H9 (cell line): ENCODE results near the gene PLEKHM1. TPM values are rescaled to one million over a fixed set of nuclear protein-coding genes. Genes with fewer than 3 reads are reported as not detected.

Experiments used
- DNase-seq: peaks from one replicate; pipeline ENCODE4 v3.0.0-alpha.2; 2017
- H2AFZ ChIP-seq: one replicate; pipeline ENCODE4 v1.6.1; 2013; ENCODE audit warnings: mild to moderate bottlenecking, low read length, control low read depth, moderate library complexity
- H2AK5ac ChIP-seq: 2 replicates; pipeline ENCODE4 v1.6.1; 2013; ENCODE audit warnings: low read length, control low read depth, mixed read lengths; ENCODE audit not compliant: insufficient read length
- H2BK120ac ChIP-seq: one replicate; pipeline ENCODE4 v1.6.1; 2013; ENCODE audit warnings: low read depth, mild to moderate bottlenecking, low read length, control low read depth, inconsistent platforms; ENCODE audit not compliant: poor library complexity, severe bottlenecking
- H2BK12ac ChIP-seq: 2 replicates; pipeline ENCODE4 v1.6.1; 2013; ENCODE audit warnings: low read length, control low read depth, mixed read lengths, low read depth; ENCODE audit not compliant: insufficient read length
- H2BK15ac ChIP-seq: 2 replicates; pipeline ENCODE4 v1.6.1; 2013; ENCODE audit warnings: low read depth, low read length, control low read depth
- H2BK20ac ChIP-seq: one replicate; pipeline ENCODE4 v1.6.1; 2013; ENCODE audit warnings: low read depth, mild to moderate bottlenecking, low read length, control low read depth, inconsistent platforms; ENCODE audit not compliant: poor library complexity, severe bottlenecking
- H2BK5ac ChIP-seq: 2 replicates; pipeline ENCODE4 v1.6.1; 2013; ENCODE audit warnings: low read length, control low read depth, mixed read lengths; ENCODE audit not compliant: insufficient read length
- H3K14ac ChIP-seq: 2 replicates; pipeline ENCODE4 v1.6.1; 2013; ENCODE audit warnings: low read length, control low read depth; ENCODE audit not compliant: insufficient read depth
- H3K18ac ChIP-seq: 2 replicates; pipeline ENCODE4 v1.6.1; 2013; ENCODE audit warnings: low read depth, mild to moderate bottlenecking, mixed read lengths, low read length, control low read depth; ENCODE audit not compliant: insufficient read length
- H3K23ac ChIP-seq: 2 replicates; pipeline ENCODE4 v1.6.1; 2013; ENCODE audit warnings: low read length, control low read depth, mixed read lengths, low read depth; ENCODE audit not compliant: insufficient read length
- H3K23me2 ChIP-seq: 2 replicates; pipeline ENCODE4 v1.6.1; 2013; ENCODE audit warnings: low read depth, mild to moderate bottlenecking, mixed read lengths, low read length, control low read depth; ENCODE audit not compliant: insufficient read length, poor library complexity, severe bottlenecking
- H3K27ac ChIP-seq: 2 replicates; pipeline ENCODE4 v1.5.1; 2013; ENCODE audit warnings: low read length, control low read depth, mixed read lengths, low read depth; ENCODE audit not compliant: insufficient read length
- H3K27me3 ChIP-seq: 2 replicates; pipeline ENCODE4 v1.6.1; 2013; ENCODE audit warnings: low read length, control low read depth, inconsistent platforms; ENCODE audit not compliant: insufficient read depth
- H3K4ac ChIP-seq: 2 replicates; pipeline ENCODE4 v1.6.1; 2013; ENCODE audit warnings: low read depth, mild to moderate bottlenecking, control low read depth, inconsistent platforms, low read length, moderate library complexity
- H3K4me1 ChIP-seq: 2 replicates; pipeline ENCODE4 v1.6.1; 2013; ENCODE audit warnings: low read length, control low read depth, inconsistent platforms; ENCODE audit not compliant: insufficient read depth
- H3K4me2 ChIP-seq: 2 replicates; pipeline ENCODE4 v1.6.1; 2013; ENCODE audit warnings: low read length, control low read depth, mixed read lengths; ENCODE audit not compliant: insufficient read length, insufficient read depth
- H3K56ac ChIP-seq: 2 replicates; pipeline ENCODE4 v1.6.1; 2013; ENCODE audit warnings: low read depth, mild to moderate bottlenecking, mixed read lengths, low read length, control low read depth; ENCODE audit not compliant: insufficient read length
- H3K79me1 ChIP-seq: 2 replicates; pipeline ENCODE4 v1.6.1; 2013; ENCODE audit warnings: low read depth, mild to moderate bottlenecking, moderate library complexity, low read length, control low read depth, inconsistent platforms; ENCODE audit not compliant: insufficient read depth, poor library complexity, severe bottlenecking
- H3K79me2 ChIP-seq: 2 replicates; pipeline ENCODE4 v1.6.1; 2013; ENCODE audit warnings: low read length, control low read depth, inconsistent platforms; ENCODE audit not compliant: insufficient read depth
- H3K9ac ChIP-seq: 2 replicates; pipeline ENCODE4 v1.6.1; 2013; ENCODE audit warnings: low read length, control low read depth, mixed read lengths; ENCODE audit not compliant: insufficient read length; ENCODE audit errors: extremely low read depth
- H3K9me3 ChIP-seq: one replicate; pipeline ENCODE4 v1.6.1; 2013; ENCODE audit warnings: low read depth, low read length, inconsistent platforms; ENCODE audit not compliant: control insufficient read depth
- H3T11ph ChIP-seq: one replicate; pipeline ENCODE4 v1.6.1; 2013; ENCODE audit warnings: mild to moderate bottlenecking, low read length, control low read depth, inconsistent platforms
- H4K20me1 ChIP-seq: one replicate; pipeline ENCODE4 v1.6.1; 2013; ENCODE audit not compliant: control insufficient read depth, insufficient read length, insufficient read depth
- H4K5ac ChIP-seq: 2 replicates; pipeline ENCODE4 v1.6.1; 2013; ENCODE audit warnings: low read depth, mild to moderate bottlenecking, mixed read lengths, low read length, control low read depth; ENCODE audit not compliant: insufficient read length
- H4K8ac ChIP-seq: replicated peaks from 2 replicates; pipeline ENCODE4 v1.6.1; 2013; ENCODE audit warnings: low read length, control low read depth, mixed read lengths, low read depth; ENCODE audit not compliant: insufficient read length
- H4K91ac ChIP-seq: 2 replicates; pipeline ENCODE4 v1.6.1; 2013; ENCODE audit warnings: low read depth, mild to moderate bottlenecking, moderate library complexity, mixed read lengths, low read length, control low read depth; ENCODE audit not compliant: insufficient read length
- H3K27ac Mint-ChIP-seq, 3 experiments: 2 replicates in 2 of 3; 3 replicates in 1 of 3; pipeline ENCODE4 v1.8.0; 2020 to 2021; ENCODE audit warnings: mixed read lengths in 3 of 3, mild to moderate bottlenecking in 1 of 3, moderate library complexity in 1 of 3
- H3K27me3 Mint-ChIP-seq: 2 replicates; pipeline ENCODE4 v1.8.0; 2021; ENCODE audit warnings: low read depth, mild to moderate bottlenecking, moderate library complexity, mixed read lengths
- H3K36me3 Mint-ChIP-seq, 3 experiments: 2 replicates in 2 of 3; 3 replicates in 1 of 3; pipeline ENCODE4 v1.8.0; 2020 to 2021; ENCODE audit warnings: low read depth in 3 of 3, mixed read lengths in 3 of 3; ENCODE audit not compliant: insufficient read depth in 1 of 3
- H3K4me1 Mint-ChIP-seq, 2 experiments: 2 replicates each; pipeline ENCODE4 v1.8.0; 2020; ENCODE audit warnings: mixed read lengths in 2 of 2
- H3K4me3 Mint-ChIP-seq, 2 experiments: 2 replicates in 1 of 2; 3 replicates in 1 of 2; pipeline ENCODE4 v1.8.0; 2020 to 2021; ENCODE audit warnings: mild to moderate bottlenecking in 2 of 2, mixed read lengths in 2 of 2, moderate library complexity in 1 of 2
- H3K9me3 Mint-ChIP-seq, 2 experiments: 2 replicates in 1 of 2; 3 replicates in 1 of 2; pipeline ENCODE4 v1.8.0; 2020; ENCODE audit warnings: mild to moderate bottlenecking in 2 of 2, mixed read lengths in 2 of 2, moderate library complexity in 1 of 2
- WGBS: extraction: QIAGEN DNeasy Blood & Tissue Kit; methylation state at CpG from one replicate; pipeline ENCODE4 v1.1.7; 2013; ENCODE audit warnings: missing lambda C conversion rate, low lambda C conversion rate, mixed read lengths; ENCODE audit not compliant: insufficient read length; ENCODE audit errors: extremely low coverage; 5-methylcytosine and 5-hydroxymethylcytosine counted together
- total RNA-seq: library from RNA; stranded (reverse); gene quantifications from 2 replicates; pipeline ENCODE4 v1.2.1, GENCODE V29; 2021
- TF ChIP-seq, protein P1 (sequence below): fragments of 200-600 bp; sonication (generic); conservative IDR thresholded peaks from 3 replicates; pipeline ENCODE4 v1.8.0; 2021; ENCODE audit warnings: antibody characterized with exemption, mild to moderate bottlenecking

The PLEKHM1 gene
- total RNA-seq, 1 experiment from 2014 or later, result 20.7 TPM

DNA sequence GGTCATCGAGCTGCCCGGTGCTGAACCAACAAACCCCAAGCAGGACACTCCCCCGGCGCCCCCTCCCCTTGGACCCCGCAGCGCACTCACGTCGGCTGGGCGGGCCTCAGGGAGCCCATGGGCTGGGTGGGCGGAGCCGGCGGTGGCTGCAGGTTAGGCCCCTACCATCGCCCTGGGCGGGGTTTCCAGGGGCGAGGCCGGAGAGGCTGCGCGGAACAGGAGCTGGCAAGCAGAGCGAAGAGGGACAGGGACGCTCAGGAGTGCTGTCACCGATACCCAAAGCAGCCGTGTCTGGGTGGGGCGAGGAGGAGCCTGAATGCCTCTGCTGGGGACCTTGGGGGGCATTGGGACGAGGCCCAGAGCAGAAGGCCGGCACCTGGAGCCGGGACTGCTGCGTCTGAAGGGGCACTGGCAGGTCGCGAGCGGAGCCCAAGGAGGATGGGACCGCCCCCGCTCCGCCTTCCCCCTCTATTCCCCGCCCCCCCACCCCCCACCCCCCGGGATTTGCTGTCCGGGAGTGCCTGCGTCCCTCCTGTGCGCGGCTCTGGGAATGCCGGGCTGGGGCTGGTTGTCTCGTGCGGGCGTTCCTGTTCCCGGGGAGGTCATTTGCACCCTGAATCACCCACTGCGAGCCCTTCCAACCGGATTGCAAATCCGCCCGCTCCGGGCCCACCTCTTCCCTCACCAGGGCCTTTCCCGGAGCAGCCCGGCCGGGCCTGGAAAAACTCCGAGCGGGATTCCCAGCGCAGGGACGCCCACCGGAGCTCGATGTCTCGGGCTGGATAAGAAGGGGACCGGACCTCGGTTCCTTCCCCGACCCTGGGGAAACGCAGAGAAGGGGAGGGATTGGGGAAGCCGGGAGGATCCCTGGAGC is 58.8 kb downstream of the PLEKHM1 start:
- H3K4me3 Mint-ChIP-seq, result peak overlapping the region; percentile 72 to 82
- no peak overlapping the region for H2BK15ac ChIP-seq
- no peak overlapping the region for H2BK5ac ChIP-seq
- peaks cover 27 to 32% of the 10 kb centered on the region in 2 experiments for H3K4me1 Mint-ChIP-seq
- H3K9me3 ChIP-seq, result no peaks in the 10 kb centered on the region
- no peak overlapping the region for H3K14ac ChIP-seq
- WGBS, result no CpG with 5 or more reads among the region's 64 CpGs
- no peak overlapping the region for H4K91ac ChIP-seq
- peaks cover 3 to 7% of the 10 kb centered on the region in 2 experiments; a peak in 4 of 5 replicates for H3K9me3 Mint-ChIP-seq
- H2AK5ac ChIP-seq, result no peak overlapping the region
- H3K79me2 ChIP-seq, result no peaks in the 10 kb centered on the region
- no peak overlapping the region for H3K9ac ChIP-seq
- no peak overlapping the region for H3T11ph ChIP-seq
- H2AFZ ChIP-seq, result no peak overlapping the region
- H3K79me1 ChIP-seq, result no peaks in the 10 kb centered on the region
- DNase-seq, result peak; percentile 99
- no peak overlapping the region for H2BK20ac ChIP-seq
- H4K5ac ChIP-seq, result no peak overlapping the region
- H2BK120ac ChIP-seq, result no peak overlapping the region
- no peaks in the 10 kb centered on the region for H4K20me1 ChIP-seq
- H3K27me3 ChIP-seq, result peaks cover 19% of the 10 kb centered on the region; the same call in 1 of the 2 replicates
- TF ChIP-seq, protein P1, sequence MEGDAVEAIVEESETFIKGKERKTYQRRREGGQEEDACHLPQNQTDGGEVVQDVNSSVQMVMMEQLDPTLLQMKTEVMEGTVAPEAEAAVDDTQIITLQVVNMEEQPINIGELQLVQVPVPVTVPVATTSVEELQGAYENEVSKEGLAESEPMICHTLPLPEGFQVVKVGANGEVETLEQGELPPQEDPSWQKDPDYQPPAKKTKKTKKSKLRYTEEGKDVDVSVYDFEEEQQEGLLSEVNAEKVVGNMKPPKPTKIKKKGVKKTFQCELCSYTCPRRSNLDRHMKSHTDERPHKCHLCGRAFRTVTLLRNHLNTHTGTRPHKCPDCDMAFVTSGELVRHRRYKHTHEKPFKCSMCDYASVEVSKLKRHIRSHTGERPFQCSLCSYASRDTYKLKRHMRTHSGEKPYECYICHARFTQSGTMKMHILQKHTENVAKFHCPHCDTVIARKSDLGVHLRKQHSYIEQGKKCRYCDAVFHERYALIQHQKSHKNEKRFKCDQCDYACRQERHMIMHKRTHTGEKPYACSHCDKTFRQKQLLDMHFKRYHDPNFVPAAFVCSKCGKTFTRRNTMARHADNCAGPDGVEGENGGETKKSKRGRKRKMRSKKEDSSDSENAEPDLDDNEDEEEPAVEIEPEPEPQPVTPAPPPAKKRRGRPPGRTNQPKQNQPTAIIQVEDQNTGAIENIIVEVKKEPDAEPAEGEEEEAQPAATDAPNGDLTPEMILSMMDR, result no peak
- H4K8ac ChIP-seq, result no peak overlapping the region
- peaks cover 65% of the 10 kb centered on the region for H3K27me3 Mint-ChIP-seq
- H3K23me2 ChIP-seq, result peaks cover 22% of the 10 kb centered on the region
- no peak overlapping the region; a peak in 1 of 7 replicates for H3K27ac Mint-ChIP-seq
- H3K4me2 ChIP-seq, result peak overlapping the region; percentile 56
- peaks cover 0 to 2% (median 0%) of the 10 kb centered on the region in 3 experiments; a peak in 2 of 7 replicates for H3K36me3 Mint-ChIP-seq
- no peak overlapping the region for H3K18ac ChIP-seq
- no peak overlapping the region for H3K27ac ChIP-seq
- H3K56ac ChIP-seq, result no peak overlapping the region
- H3K4ac ChIP-seq, result no peak overlapping the region
- no peak overlapping the region for H3K23ac ChIP-seq
- H3K4me1 ChIP-seq, result no peaks in the 10 kb centered on the region
- no peak overlapping the region for H2BK12ac ChIP-seq
